HepG2 (cell line): Measurements from ENCODE around the gene RNF14. TPM values are rescaled to one million over a fixed set of nuclear protein-coding genes. Genes with fewer than 3 reads are reported as not detected.

ENCODE experiments used
- ARNT ChIP-seq: fragments of 450-650 bp; IDR thresholded peaks from 2 replicates; pipeline ENCODE4 v1.6.1; 2017
- ASH2L ChIP-seq: fragments of 300-600, 200-600 bp; sonication (generic); IDR thresholded peaks from 2 replicates; pipeline ENCODE4 v1.7.0; 2017; ENCODE audit warnings: low read depth, mild to moderate bottlenecking, moderate library complexity, mixed read lengths, low read length; ENCODE audit not compliant: insufficient read length
- FOXJ3 ChIP-seq: sonication (generic); formaldehyde crosslinking; IDR thresholded peaks from 2 replicates; pipeline ENCODE4 v1.4.0; 2020; ENCODE audit warnings: missing genetic modification reagents, mild to moderate bottlenecking, borderline replicate concordance
- GFI1 ChIP-seq: sonication (generic); formaldehyde crosslinking; IDR thresholded peaks from 2 replicates; pipeline ENCODE4 v1.5.0; 2020; ENCODE audit warnings: missing genetic modification reagents, mild to moderate bottlenecking, borderline replicate concordance
- HNF1A ChIP-seq, 2 experiments: sonication (generic) in 1 of 2; formaldehyde crosslinking in 1 of 2; IDR thresholded peaks; 2 replicates each; pipeline versions ENCODE4 v1.4.0 to v1.6.1; 2016 to 2020; ENCODE audit warnings: borderline replicate concordance in 1 of 2, low read depth in 1 of 2, mild to moderate bottlenecking in 1 of 2, missing genetic modification reagents in 1 of 2
- HOXA7 ChIP-seq: sonication (generic); formaldehyde crosslinking; IDR thresholded peaks from 2 replicates; pipeline ENCODE4 v1.8.1; 2022; ENCODE audit warnings: mild to moderate bottlenecking, missing genetic modification reagents, moderate library complexity
- MATR3 ChIP-seq: sonication (generic); formaldehyde crosslinking; IDR thresholded peaks from 2 replicates; pipeline ENCODE4 v1.4.0; 2020; ENCODE audit warnings: missing genetic modification reagents
- MLX ChIP-seq: IDR thresholded peaks from 2 replicates; pipeline ENCODE4 v1.6.1; 2016
- NFIC ChIP-seq: IDR thresholded peaks from 2 replicates; pipeline ENCODE4 v1.6.1; 2012; ENCODE audit warnings: mild to moderate bottlenecking, low read length, inconsistent platforms
- NR3C1 ChIP-seq: sonication (generic); formaldehyde crosslinking; IDR thresholded peaks from 2 replicates; pipeline ENCODE4 v1.4.0; 2020; ENCODE audit warnings: missing genetic modification reagents
- RFXAP ChIP-seq: sonication (generic); formaldehyde crosslinking; IDR thresholded peaks from 2 replicates; pipeline ENCODE4 v1.4.0; 2020; ENCODE audit warnings: missing genetic modification reagents, borderline replicate concordance
- RXRA ChIP-seq: sonication (generic); formaldehyde crosslinking; IDR thresholded peaks from 2 replicates; pipeline ENCODE4 v1.5.1; 2020; ENCODE audit warnings: missing genetic modification reagents
- STAT6 ChIP-seq: sonication (generic); formaldehyde crosslinking; IDR thresholded peaks from 2 replicates; pipeline ENCODE4 v1.4.0; 2020; ENCODE audit warnings: missing genetic modification reagents, mild to moderate bottlenecking, borderline replicate concordance
- TOE1 ChIP-seq: sonication (generic); formaldehyde crosslinking; IDR thresholded peaks from 2 replicates; pipeline ENCODE4 v1.4.0; 2020; ENCODE audit warnings: mild to moderate bottlenecking, missing genetic modification reagents
- ZFAT ChIP-seq: sonication (generic); formaldehyde crosslinking; conservative IDR thresholded peaks from 2 replicates; pipeline ENCODE4 v1.8.1; 2023; ENCODE audit warnings: missing genetic modification reagents, inconsistent platforms
- ZFP36L2 ChIP-seq: sonication (generic); formaldehyde crosslinking; IDR thresholded peaks from 2 replicates; pipeline ENCODE4 v1.4.0; 2020; ENCODE audit warnings: missing genetic modification reagents
- ZNF3 ChIP-seq: IDR thresholded peaks from 2 replicates; pipeline ENCODE4 v1.7.0; 2017; ENCODE audit warnings: inconsistent platforms
- ZNF446 ChIP-seq: sonication (generic); formaldehyde crosslinking; IDR thresholded peaks from 2 replicates; pipeline ENCODE4 v1.5.0; 2020; ENCODE audit warnings: mild to moderate bottlenecking, missing genetic modification reagents
- ZNF451 ChIP-seq: sonication (generic); formaldehyde crosslinking; IDR thresholded peaks from 2 replicates; pipeline ENCODE4 v1.5.0; 2020; ENCODE audit warnings: mild to moderate bottlenecking, missing genetic modification reagents
- ZNF484 ChIP-seq: sonication (generic); formaldehyde crosslinking; IDR thresholded peaks from 2 replicates; pipeline ENCODE4 v1.5.1; 2020; ENCODE audit warnings: mild to moderate bottlenecking, low read depth, missing genetic modification reagents, borderline replicate concordance
- ZNF598 ChIP-seq: sonication (generic); formaldehyde crosslinking; IDR thresholded peaks from 2 replicates; pipeline ENCODE4 v1.5.1; 2020; ENCODE audit warnings: mild to moderate bottlenecking, missing genetic modification reagents, borderline replicate concordance
- ZSCAN25 ChIP-seq: sonication (generic); formaldehyde crosslinking; IDR thresholded peaks from 2 replicates; pipeline ENCODE4 v1.8.0; 2022; ENCODE audit warnings: mild to moderate bottlenecking, missing genetic modification reagents
- polyA plus RNA-seq, 8 experiments: library from polyadenylated mRNA; depleted of rRNA in 3 of 8; stranded (reverse) in 7 of 8; unstranded in 1 of 8; fragments of >200 nt; fragmentation: Illumina TruSeq in 4 of 8; extraction: Trizol in 4 of 8; gene quantifications; 2 replicates each; pipeline versions ENCODE4 v1.2.1 to v1.2.3, GENCODE V29; 2011 to 2016; ENCODE audit warnings: low read depth in 4 of 8, missing spikeins in 1 of 8, mixed read lengths in 1 of 8; ENCODE audit not compliant: insufficient read depth in 1 of 8
- total RNA-seq, 5 experiments: library from RNA; depleted of rRNA; stranded (reverse); fragments of >200 nt; fragmentation: Illumina TruSeq; extraction: Trizol; gene quantifications; 2 replicates each; pipeline ENCODE4 v1.2.3, GENCODE V29; 2016; ENCODE audit warnings: low read depth in 1 of 5

RNF14 gene
- total and polyA plus RNA-seq, 2 of the 13 experiments (the other 11 are each of a cell fraction or from before 2014, with no cell fraction given): 11.3 to 28.1 TPM

GRCh38 chr5:141968914-141969608 lies at the start of gene RNF14 (continued):
- TF ChIP-seq STAT6 (peak; percentile 57; the same call in 1 of the 2 replicates), ZFP36L2 (CRISPR knock-in tag) (0 out of 2 replicates have a peak, but pooled peaks have one; percentile 56), ZNF598 (CRISPR knock-in tag) (peak; percentile 72; the same call in 1 of the 2 replicates), GFI1 (CRISPR knock-in tag) (no peak), ZNF451 (0 out of 2 replicates have a peak, but pooled peaks have one; percentile 37), ZSCAN25 (CRISPR knock-in tag) (0 out of 2 replicates have a peak, but pooled peaks have one; percentile 37), ZNF3 (no peak), ARNT (no peak), ZNF484 (CRISPR knock-in tag) (no peak), TOE1 (CRISPR knock-in tag) (0 out of 2 replicates have a peak, but pooled peaks have one; percentile 80), NFIC (no peak), RFXAP (CRISPR knock-in tag) (0 out of 2 replicates have a peak, but pooled peaks have one; percentile 91), MLX (CRISPR knock-in tag) (no peak), HOXA7 (CRISPR knock-in tag) (no peak; the same call in 1 of the 2 replicates), FOXJ3 (peak; percentile 67; the same call in 1 of the 2 replicates), ZFAT (0 out of 2 replicates have a peak, but pooled peaks have one; percentile 50), HNF1A (IDR thresholded peaks at IDR 0.05; ENCODE audit: low read depth) (no peak), HNF1A (CRISPR knock-in tag; IDR thresholded peaks at IDR 0.05; ENCODE audit: borderline replicate concordance) (peak; percentile 77), MATR3 (no peak), RXRA (CRISPR knock-in tag) (peak; percentile 74), ZNF446 (CRISPR knock-in tag) (no peak; the same call in 1 of the 2 replicates), ASH2L (peak; percentile 92), NR3C1 (CRISPR knock-in tag) (no peak)
